ENCODE results near the gene ATP10D.
"Not testable (repeated sequence)": the region's sequence is repeated elsewhere in the genome, so short reads cannot be mapped to it uniquely, and the experiment has no call there.

Gene ATP10D

GRCh38 chr4:47538111-47538824 lies 53.2 kb downstream of the ATP10D start:
- DNase-seq = no peak

DNA sequence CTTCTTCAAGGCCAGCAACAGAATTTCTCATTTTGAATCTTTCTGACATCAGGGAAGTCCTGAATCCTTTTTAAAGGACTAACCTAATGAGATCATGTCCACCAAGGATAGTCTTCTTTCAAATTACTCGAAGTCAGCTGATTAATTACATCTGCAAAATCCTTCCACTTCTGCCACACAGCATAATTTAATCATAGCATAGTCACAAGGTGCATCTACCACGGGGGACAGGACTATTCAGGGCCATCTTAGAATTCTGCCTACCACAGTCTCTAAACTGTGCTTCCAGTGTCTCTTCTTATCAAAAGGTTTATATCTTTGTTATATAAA lies 53.7 kb downstream of the ATP10D start:
- no peak for DNase-seq

DNA sequence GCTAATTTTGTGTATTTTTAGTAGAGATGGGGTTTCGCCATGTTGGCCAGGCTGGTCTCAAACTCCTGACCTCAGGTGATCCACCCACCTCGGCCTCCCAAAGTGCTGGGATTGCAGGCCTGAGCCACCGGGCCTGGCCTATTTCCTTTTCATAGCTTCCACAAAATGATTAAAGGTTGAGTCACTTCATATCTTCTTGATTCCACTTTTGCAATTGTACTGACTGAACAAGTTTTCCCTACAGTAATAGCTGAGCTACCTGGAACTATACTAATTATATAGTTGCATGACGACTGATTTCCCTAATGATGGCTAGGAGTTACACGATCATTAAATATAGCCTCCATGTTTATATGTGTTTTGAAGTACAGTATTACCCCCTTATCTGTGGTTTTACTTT lies 57.6 kb downstream of the ATP10D start:
- not testable (repeated sequence) for DNase-seq

GRCh38 chr4:47543331-47543730 lies 58.3 kb downstream of the ATP10D start:
- DNase-seq = no peak

DNA sequence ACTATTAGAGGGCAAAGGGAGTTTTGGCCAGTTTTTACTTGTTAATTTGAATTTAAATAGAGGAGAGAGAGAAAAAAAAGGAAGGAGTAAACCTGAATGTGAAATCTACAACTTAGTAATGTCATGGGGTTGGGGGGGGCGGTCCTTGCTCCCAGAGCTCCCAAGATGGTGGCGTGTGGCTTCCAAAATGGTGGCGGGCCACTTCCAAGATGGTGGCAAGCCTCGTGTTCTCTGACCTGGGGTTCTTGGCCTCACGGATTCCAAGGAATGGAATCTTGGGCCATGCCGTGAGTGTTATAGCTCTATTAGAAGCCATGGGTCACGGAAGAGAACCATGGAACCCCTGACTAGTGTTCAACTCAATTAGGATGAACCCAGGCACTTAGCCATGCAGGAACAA lies 65.3 kb downstream of the ATP10D start:
- not testable (repeated sequence) for DNase-seq

- DNase-seq = no peak
Observed at GRCh38 chr4:47550899-47551548, 65.9 kb downstream of the ATP10D start.

GRCh38 chr4:47551682-47552081 lies 66.6 kb downstream of the ATP10D start:
- DNase-seq = peak; percentile 54

DNA sequence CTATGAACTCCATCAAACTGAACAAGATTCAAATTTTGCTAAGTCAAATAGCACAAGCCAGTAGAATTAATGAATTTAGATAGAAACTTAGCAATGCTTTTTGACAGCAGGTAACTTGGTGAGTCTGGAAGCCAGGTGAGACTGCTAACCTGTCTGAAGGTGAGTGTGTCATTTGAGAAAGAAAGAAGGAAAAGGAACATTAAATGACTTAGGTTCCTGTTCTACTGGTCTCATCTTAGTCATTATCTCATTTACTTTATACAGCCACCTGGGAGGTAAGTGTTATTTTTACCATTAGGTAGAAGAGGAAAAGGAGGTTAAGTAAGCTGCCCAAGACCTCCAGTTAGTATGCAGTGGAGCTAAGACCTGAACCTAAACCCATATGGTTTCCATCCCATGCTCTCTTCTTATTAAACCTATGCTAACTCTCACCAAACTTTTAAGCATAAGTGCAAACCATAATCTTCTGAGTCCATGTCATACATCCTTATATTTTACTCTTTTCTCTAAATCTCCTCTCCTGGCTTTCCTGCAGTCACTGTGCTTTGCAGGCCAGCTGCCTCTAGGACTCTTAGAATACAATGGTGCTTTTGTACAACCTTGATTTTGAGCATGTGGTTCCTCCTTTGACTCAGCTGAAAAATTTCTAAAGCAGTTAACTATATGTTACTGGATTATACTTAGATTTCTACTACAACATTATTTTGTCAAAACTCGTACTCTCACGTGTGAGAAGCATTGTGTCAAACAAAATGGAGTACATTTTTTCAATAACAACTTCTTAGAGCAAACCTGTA lies 68.5 kb downstream of the ATP10D start:
- no peak for DNase-seq

- not testable (repeated sequence) for DNase-seq
Observed at GRCh38 chr4:47555920-47556319, 70.8 kb downstream of the ATP10D start.

DNA sequence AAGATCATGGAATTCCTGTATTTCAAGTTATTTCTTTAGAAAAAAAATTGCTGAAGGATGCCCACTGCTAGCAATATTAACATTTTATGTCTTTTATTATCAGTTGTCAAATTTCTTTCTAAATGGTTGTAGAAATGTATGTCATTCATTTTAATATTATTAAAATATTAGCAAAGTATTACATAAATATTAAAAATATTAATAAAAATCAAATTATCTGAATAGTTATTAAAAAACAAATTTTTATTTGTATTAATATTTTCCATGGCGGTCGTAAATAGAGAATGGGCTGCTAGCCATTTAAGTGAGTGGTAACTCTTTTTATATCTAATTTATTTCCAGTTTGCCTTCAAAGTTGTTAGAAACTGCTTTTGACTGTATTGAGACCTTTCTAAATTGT lies 72.2 kb downstream of the ATP10D start:
- no peak for DNase-seq

GRCh38 chr4:47560682-47561081 lies 75.6 kb downstream of the ATP10D start:
- DNase-seq = no peak

DNA sequence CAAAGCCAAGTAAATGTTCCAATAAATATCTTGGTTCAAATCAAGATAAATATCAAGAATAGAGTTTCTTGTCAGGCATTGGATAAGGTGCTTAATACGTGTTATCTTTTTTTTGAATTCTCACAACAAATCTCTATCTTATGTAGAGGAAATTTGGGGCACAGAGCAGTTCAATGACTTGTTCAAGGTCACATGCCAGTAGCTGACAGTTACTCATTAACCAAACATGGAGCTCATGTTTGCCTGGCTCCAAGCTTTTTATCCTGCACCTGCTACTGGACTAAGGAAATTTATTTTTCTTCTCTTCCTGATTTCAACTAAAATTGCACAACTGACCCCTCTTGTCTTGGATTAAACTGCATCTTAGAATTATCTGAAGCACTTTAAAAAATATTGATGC lies 76.3 kb downstream of the ATP10D start:
- no peak for DNase-seq

- DNase-seq = peak; percentile 48
Observed at GRCh38 chr4:47562297-47562696, 77.2 kb downstream of the ATP10D start.

- no peak for DNase-seq
Observed at GRCh38 chr4:47566566-47566965, 81.5 kb downstream of the ATP10D start.

GRCh38 chr4:47566969-47567368 lies 81.9 kb downstream of the ATP10D start:
- DNase-seq = no peak

DNA sequence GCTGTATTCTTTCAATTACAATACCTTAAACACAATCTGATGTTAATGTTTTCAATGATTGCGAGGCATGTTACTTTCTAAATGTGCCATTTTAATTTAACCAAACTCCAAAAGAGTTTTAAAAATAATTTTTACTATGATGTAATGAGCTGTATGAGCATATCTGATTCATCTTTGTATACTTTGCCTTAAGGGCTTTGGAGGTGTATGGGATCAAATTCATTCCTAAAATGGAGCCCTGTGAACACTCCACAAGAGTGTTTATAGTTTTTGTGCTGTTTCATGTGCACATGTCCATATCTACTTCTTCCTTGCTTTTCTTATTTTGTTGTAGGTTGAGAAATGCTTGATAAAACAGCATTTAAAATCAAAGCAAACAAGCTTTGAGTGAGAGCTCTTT lies 82.4 kb downstream of the ATP10D start:
- DNase-seq = no peak

DNA sequence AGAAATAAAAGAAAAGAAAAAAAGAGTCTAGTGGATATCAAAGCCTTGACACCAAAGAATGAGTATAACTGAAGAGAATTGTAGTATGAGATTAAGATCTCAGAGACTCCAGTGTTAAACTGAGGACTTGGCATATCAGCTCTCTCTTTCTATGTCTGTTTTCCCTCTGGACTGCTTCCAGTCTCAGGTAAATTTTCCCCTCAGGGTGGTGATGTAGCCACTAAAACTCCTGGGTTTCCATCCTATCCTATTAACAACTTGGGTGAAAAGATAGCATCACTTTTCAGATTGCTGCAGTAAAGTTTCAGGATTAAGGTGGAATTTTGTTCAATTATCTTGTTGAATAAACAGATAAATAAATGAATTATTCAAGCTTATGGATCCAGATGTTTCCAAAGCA lies 85.7 kb downstream of the ATP10D start:
- no peak for DNase-seq

DNA sequence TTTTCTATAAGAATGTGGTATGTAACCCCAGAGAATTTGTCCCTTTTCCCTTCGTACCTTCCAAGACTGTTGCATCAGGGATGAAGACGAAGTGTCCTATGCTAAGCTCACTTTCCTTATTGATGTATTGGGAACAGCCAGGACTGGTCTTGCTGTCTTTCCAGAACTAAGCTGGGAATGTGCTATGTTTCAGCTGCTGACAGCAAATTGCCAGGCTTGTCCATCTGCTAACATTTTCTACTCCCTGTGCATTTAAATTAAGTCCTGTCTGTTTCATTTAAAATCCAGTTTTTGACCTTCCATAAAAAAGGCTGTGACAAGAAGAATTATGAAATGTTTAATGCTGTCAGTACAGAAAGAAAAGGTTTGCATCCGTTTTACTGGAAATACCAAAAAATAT lies 87.9 kb downstream of the ATP10D start:
- DNase-seq = no peak

DNA sequence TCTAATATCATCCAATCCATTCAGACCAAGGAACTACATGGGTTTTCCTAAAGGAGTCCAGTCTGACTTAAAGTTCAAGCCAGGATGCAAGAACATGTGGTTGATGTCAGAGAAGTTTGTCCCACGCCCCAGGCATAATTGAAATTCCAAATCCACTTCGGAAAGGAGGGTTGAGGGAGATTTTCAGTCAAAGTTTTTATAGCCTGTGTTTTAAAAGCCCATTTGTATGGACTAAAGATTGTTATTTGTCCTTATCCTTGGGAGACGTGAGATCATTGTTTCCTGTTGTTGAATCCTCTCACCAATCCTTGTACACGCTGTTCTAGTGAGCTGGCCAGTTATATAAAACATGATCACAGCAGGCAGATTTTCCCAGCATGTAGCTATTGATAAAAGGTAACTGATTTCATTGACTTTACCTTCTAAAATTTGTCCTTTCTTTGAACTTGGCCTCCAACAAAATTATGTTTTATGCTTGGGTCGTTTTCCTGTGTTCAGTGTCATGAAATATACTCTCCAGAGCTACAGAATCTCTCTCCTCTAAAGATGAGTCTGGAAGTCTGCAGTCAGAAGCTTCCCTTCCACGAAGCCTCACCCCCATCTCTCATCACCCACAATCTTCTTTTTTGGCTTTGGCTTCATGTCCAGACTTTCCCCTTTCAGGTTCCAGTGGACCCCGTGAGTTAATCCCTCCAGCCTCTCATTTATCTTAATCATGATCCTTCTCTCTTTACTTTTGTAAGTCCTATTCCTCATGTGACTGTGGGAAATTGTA lies 92.9 kb downstream of the ATP10D start:
- DNase-seq = no peak

DNA sequence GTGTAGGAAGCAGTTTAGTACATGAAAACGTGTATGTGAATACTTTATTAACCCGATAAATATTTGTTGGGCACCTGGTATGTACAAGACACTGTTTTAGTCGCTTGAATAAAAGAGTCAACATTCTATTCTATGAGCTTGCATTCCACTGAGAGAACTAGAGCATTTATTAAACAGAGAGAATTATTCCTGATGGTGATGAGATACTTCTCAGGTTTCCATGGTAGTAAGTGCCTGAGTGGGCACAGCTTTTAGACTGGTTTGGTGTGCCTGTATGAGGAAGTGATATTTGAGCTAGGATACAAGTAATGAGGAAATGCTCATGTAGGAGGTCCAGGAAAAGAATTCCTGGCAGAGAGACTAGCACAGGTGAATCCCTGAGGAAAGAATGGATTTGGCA lies 94.2 kb downstream of the ATP10D start:
- DNase-seq = no peak

DNA sequence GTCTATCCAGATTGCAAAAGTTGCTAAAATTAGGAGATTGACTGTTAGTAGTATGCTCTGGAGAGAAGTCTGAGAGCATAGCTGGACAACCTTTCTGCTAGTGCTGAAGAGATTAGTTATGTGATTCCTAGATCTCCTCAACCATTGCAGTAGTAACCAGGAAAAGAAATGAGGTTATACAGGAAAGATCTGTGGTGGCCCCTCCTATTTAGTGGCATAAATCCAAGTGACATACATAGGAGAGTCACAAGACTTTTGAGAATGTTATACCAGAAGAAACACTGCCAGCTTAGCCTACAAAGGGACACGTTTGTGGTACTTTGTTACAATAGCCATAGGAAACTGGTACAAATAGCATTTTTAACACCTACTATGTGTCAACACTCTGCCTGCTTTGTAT lies 105.2 kb downstream of the ATP10D start:
- no peak for DNase-seq

GRCh38 chr4:47597696-47598095 lies 112.6 kb downstream of the ATP10D start:
- DNase-seq = no peak

- peak; percentile 18 for DNase-seq
Observed at GRCh38 chr4:47598320-47598719, 113.2 kb downstream of the ATP10D start.

All from fibroblast of skin of right quadriceps (primary cell).